Ovary (tissue), 3 donors: ENCODE results near the gene PIK3C2G.

Experiments used
- EP300 ChIP-seq: sonication (generic); formaldehyde crosslinking; IDR thresholded peaks from one replicate; pipeline ENCODE4 v1.6.1; 2017; ENCODE audit warnings: antibody characterized with exemption
- POLR2A ChIP-seq: fragments of 450-650 bp; IDR thresholded peaks from one replicate; pipeline ENCODE4 v1.6.1; 2017; ENCODE audit warnings: antibody characterized with exemption, mild to moderate bottlenecking, moderate library complexity
- TF ChIP-seq, protein P1 (sequence below), 3 donors: fragments of 450-650 bp in 2 of 3; fragments of 200-600 bp in 1 of 3; IDR thresholded peaks; one replicate each; pipeline versions ENCODE4 v1.5.1 to v1.8.0; 2016 to 2022; ENCODE audit warnings: antibody characterized with exemption in 3 of 3, mild to moderate bottlenecking in 1 of 3
- donor health status: DM: no; HTN: no; CAD: no.

DNA sequence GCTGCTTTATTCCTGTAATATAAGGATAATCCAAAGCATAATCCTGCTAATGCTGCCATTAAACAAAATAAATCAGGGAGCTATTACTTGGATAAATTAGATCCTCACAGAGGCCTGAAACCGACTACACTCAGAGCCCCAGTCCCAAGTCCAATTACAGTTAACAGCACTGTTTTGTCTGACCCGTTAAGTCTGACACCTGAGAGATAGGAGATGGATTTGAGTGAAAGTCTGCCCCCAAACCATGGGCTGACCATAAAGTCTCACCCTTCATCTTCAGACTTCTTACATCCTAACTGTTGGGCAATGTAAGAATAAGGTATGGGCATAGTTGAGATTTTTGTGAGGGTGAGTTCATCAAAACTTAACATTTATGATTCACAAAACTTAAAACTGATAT, 294.8 kb downstream of the PIK3C2G start:
- TF ChIP-seq, protein P1, sequence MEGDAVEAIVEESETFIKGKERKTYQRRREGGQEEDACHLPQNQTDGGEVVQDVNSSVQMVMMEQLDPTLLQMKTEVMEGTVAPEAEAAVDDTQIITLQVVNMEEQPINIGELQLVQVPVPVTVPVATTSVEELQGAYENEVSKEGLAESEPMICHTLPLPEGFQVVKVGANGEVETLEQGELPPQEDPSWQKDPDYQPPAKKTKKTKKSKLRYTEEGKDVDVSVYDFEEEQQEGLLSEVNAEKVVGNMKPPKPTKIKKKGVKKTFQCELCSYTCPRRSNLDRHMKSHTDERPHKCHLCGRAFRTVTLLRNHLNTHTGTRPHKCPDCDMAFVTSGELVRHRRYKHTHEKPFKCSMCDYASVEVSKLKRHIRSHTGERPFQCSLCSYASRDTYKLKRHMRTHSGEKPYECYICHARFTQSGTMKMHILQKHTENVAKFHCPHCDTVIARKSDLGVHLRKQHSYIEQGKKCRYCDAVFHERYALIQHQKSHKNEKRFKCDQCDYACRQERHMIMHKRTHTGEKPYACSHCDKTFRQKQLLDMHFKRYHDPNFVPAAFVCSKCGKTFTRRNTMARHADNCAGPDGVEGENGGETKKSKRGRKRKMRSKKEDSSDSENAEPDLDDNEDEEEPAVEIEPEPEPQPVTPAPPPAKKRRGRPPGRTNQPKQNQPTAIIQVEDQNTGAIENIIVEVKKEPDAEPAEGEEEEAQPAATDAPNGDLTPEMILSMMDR (IDR thresholded peaks at IDR 0.05) = no peak
- TF ChIP-seq POLR2A (no peak), EP300 (no peak)
